HG02759 (cell line): ENCODE measurements around the gene CTDSPL.
"Not testable (repeated sequence)": the region's sequence is repeated elsewhere in the genome, so short reads cannot be mapped to it uniquely, and the experiment has no call there.

Experiments used
- ATAC-seq: cut with Tn5 transposase; IDR thresholded peaks from one replicate; pipeline ENCODE4 v1.9.1; 2021; ENCODE audit warnings: mild to moderate bottlenecking, moderate library complexity; ENCODE audit not compliant: unreplicated experiment

Gene CTDSPL

GRCh38 chr3:38030126-38031021, 168.7 kb downstream of the CTDSPL start:
- no peak for ATAC-seq

GRCh38 chr3:38031022-38031994, 169.6 kb downstream of the CTDSPL start:
- ATAC-seq = no peak

GRCh38 chr3:38032328-38032865, 170.7 kb downstream of the CTDSPL start:
- no peak for ATAC-seq

GRCh38 chr3:38033586-38033985, 171.9 kb downstream of the CTDSPL start:
- not testable (repeated sequence) for ATAC-seq
